ENCODE data around the gene PRSS22. TPM values are rescaled to one million over a fixed set of nuclear protein-coding genes. Genes with fewer than 3 reads are reported as not detected.
A peak's percentile ranks its signal among the peaks of the same experiment; 100 is the strongest.

The PRSS22 gene
- total RNA-seq, 8 experiments from 2014 or later, result 0.81 to 1.0 TPM; not detected in 6

- in situ Hi-C loops (cut with MboI; ENCODE audit: low pct_unique_long_range_greater_than_20kb in 2 of 9, low sequenced_read_pairs in 9 of 9, unreplicated experiment in 9 of 9), result no loop called here
- H3K4me1 ChIP-seq (replicated peaks in 1 of 2), result no peaks in the 10 kb centered on the region
- no peak overlapping the region for H3K27ac ChIP-seq
- 20 to 100% (median 56%) methylated on average over 1 to 5 of the region's 14 CpGs; no CpG with 5 or more reads in 2 of the 10 experiments for whole genome bisulfite sequencing, 10 experiments
- ATAC-seq (replicated peaks in 6 of 8), result no peak
- H3K4me3 ChIP-seq, result no peak overlapping the region
Measured at GRCh38 chr16:2827831-2828520, 30.0 kb downstream of the PRSS22 start.

- Histone ChIP-seq H3K4me1 (replicated peaks in 1 of 2) (no peaks in the 10 kb centered on the region), H3K27ac (no peak overlapping the region), H3K4me3 (no peak overlapping the region)
- in situ Hi-C loops (cut with MboI; ENCODE audit: low pct_unique_long_range_greater_than_20kb in 2 of 9, low sequenced_read_pairs in 9 of 9, unreplicated experiment in 9 of 9), result no loop called here
- ATAC-seq (replicated peaks in 6 of 8), result no peak
- WGBS, 10 experiments, result no CpG with 5 or more reads among the region's 15 CpGs
Measured at GRCh38 chr16:2827374-2827791, 30.6 kb downstream of the PRSS22 start.

- H3K27ac ChIP-seq, result no peak overlapping the region
- no peak overlapping the region for H3K4me3 ChIP-seq
- in situ Hi-C loops (cut with MboI; ENCODE audit: low pct_unique_long_range_greater_than_20kb in 2 of 9, low sequenced_read_pairs in 9 of 9, unreplicated experiment in 9 of 9), result no loop called here
- H3K4me1 ChIP-seq (replicated peaks in 1 of 2), result no peaks in the 10 kb centered on the region
- WGBS, 10 experiments, result 60 to 100% (median 68%) methylated on average over 2 to 6 of the region's 19 CpGs; no CpG with 5 or more reads in 4 of the 10 experiments
- ATAC-seq (replicated peaks in 6 of 8), result peak in 3 of 8 experiments; percentile 31 to 78 (median 77)
Measured at GRCh38 chr16:2826591-2827373, 31.2 kb downstream of the PRSS22 start.

- in situ Hi-C loops (cut with MboI; ENCODE audit: low pct_unique_long_range_greater_than_20kb in 2 of 9, low sequenced_read_pairs in 9 of 9, unreplicated experiment in 9 of 9), result no loop called here
- WGBS, 10 experiments, result 40 to 90% (median 64%) methylated on average over 1 to 8 of the region's 11 CpGs; no CpG with 5 or more reads in 2 of the 10 experiments
- no peak for ATAC-seq (replicated peaks in 6 of 8)
- H3K4me3 ChIP-seq, result no peak overlapping the region
- H3K27ac ChIP-seq, result no peak overlapping the region
- H3K4me1 ChIP-seq (replicated peaks in 1 of 2), result no peaks in the 10 kb centered on the region
Measured at GRCh38 chr16:2825906-2826305, 32.1 kb downstream of the PRSS22 start.

GRCh38 chr16:2825049-2825742 lies 32.8 kb downstream of the PRSS22 start:
- in situ Hi-C loops (cut with MboI; ENCODE audit: low pct_unique_long_range_greater_than_20kb in 2 of 9, low sequenced_read_pairs in 9 of 9, unreplicated experiment in 9 of 9), result no loop called here
- 24 to 90% (median 65%) methylated on average over 3 to 13 of the region's 26 CpGs; no CpG with 5 or more reads in 2 of the 10 experiments for WGBS, 10 experiments
- no peak overlapping the region for H3K27ac ChIP-seq
- H3K4me1 ChIP-seq (replicated peaks in 1 of 2), result no peaks in the 10 kb centered on the region
- ATAC-seq (replicated peaks in 6 of 8), result no peak
- H3K4me3 ChIP-seq, result no peak overlapping the region

GRCh38 chr16:2824626-2825025 lies 33.3 kb downstream of the PRSS22 start:
- ATAC-seq (replicated peaks in 6 of 8), result no peak
- no peak overlapping the region for H3K4me3 ChIP-seq
- 60 to 97% (median 74%) methylated on average over 1 to 7 of the region's 10 CpGs; no CpG with 5 or more reads in 3 of the 10 experiments for WGBS, 10 experiments
- no peaks in the 10 kb centered on the region for H3K4me1 ChIP-seq (replicated peaks in 1 of 2)
- in situ Hi-C loops (cut with MboI; ENCODE audit: low pct_unique_long_range_greater_than_20kb in 2 of 9, low sequenced_read_pairs in 9 of 9, unreplicated experiment in 9 of 9), result no loop called here
- no peak overlapping the region for H3K27ac ChIP-seq

- in situ Hi-C loops (cut with MboI; ENCODE audit: low pct_unique_long_range_greater_than_20kb in 2 of 9, low sequenced_read_pairs in 9 of 9, unreplicated experiment in 9 of 9), result no loop called here
- 0 to 67% (median 53%) methylated on average over 1 to 4 of the region's 4 CpGs; no CpG with 5 or more reads in 3 of the 10 experiments for WGBS, 10 experiments
- H3K4me1 ChIP-seq (replicated peaks in 1 of 2), result no peaks in the 10 kb centered on the region
- H3K4me3 ChIP-seq, result no peak overlapping the region
- H3K27ac ChIP-seq, result no peak overlapping the region
- ATAC-seq (replicated peaks in 6 of 8), result no peak
Measured at GRCh38 chr16:2822496-2822895, 35.5 kb downstream of the PRSS22 start.

- WGBS, 10 experiments, result 35 to 90% (median 49%) methylated on average over 1 to 8 of the region's 8 CpGs; no CpG with 5 or more reads in 3 of the 10 experiments
- in situ Hi-C loops (cut with MboI; ENCODE audit: low pct_unique_long_range_greater_than_20kb in 2 of 9, low sequenced_read_pairs in 9 of 9, unreplicated experiment in 9 of 9), result no loop called here
- Histone ChIP-seq H3K4me1 (replicated peaks in 1 of 2) (no peaks in the 10 kb centered on the region), H3K27ac (no peak overlapping the region), H3K4me3 (no peak overlapping the region)
- ATAC-seq (replicated peaks in 6 of 8), result no peak
Measured at GRCh38 chr16:2822158-2822495, 35.8 kb downstream of the PRSS22 start.

GRCh38 chr16:2821487-2822157 lies 36.3 kb downstream of the PRSS22 start:
- H3K27ac ChIP-seq, result no peak overlapping the region
- ATAC-seq (replicated peaks in 6 of 8), result peak in 3 of 8 experiments; percentile 45 to 56 (median 53)
- H3K4me1 ChIP-seq (replicated peaks in 1 of 2), result no peaks in the 10 kb centered on the region
- H3K4me3 ChIP-seq, result no peak overlapping the region
- in situ Hi-C loops (cut with MboI; ENCODE audit: low pct_unique_long_range_greater_than_20kb in 2 of 9, low sequenced_read_pairs in 9 of 9, unreplicated experiment in 9 of 9), result no loop called here
- 0 to 70% (median 33%) methylated on average over 1 to 4 of the region's 9 CpGs; no CpG with 5 or more reads in 3 of the 10 experiments for WGBS, 10 experiments

- in situ Hi-C loops (cut with MboI; ENCODE audit: low pct_unique_long_range_greater_than_20kb in 2 of 9, low sequenced_read_pairs in 9 of 9, unreplicated experiment in 9 of 9), result no loop called here
- no peak overlapping the region for H3K27ac ChIP-seq
- no peaks in the 10 kb centered on the region for H3K4me1 ChIP-seq (replicated peaks in 1 of 2)
- no peak overlapping the region for H3K4me3 ChIP-seq
- 40 to 83% (median 67%) methylated on average over 1 to 3 of the region's 14 CpGs; no CpG with 5 or more reads in 6 of the 10 experiments for WGBS, 10 experiments
- ATAC-seq (replicated peaks in 6 of 8), result no peak
Measured at GRCh38 chr16:2820836-2821486, 37.0 kb downstream of the PRSS22 start.

GRCh38 chr16:2819939-2820835 lies 37.8 kb downstream of the PRSS22 start:
- Histone ChIP-seq H3K4me3 (no peak overlapping the region), H3K27ac (no peak overlapping the region), H3K4me1 (replicated peaks in 1 of 2) (no peaks in the 10 kb centered on the region)
- ATAC-seq (replicated peaks in 6 of 8), result no peak
- in situ Hi-C loops (cut with MboI; ENCODE audit: low pct_unique_long_range_greater_than_20kb in 2 of 9, low sequenced_read_pairs in 9 of 9, unreplicated experiment in 9 of 9), result no loop called here
- 36 to 56% (median 50%) methylated on average over 2 to 7 of the region's 17 CpGs; no CpG with 5 or more reads in 6 of the 10 experiments for WGBS, 10 experiments
